Measurements from ENCODE around the gene HNRNPAB.

HNRNPAB gene

GRCh38 chr5:178211095-178212048 is 7.0 kb downstream of the HNRNPAB start:
- no peak for DNase-seq

GRCh38 chr5:178212241-178213002 is 8.1 kb downstream of the HNRNPAB start:
- no peak for DNase-seq

GRCh38 chr5:178213003-178213461 is 8.7 kb downstream of the HNRNPAB start:
- no peak for DNase-seq

- no peak for DNase-seq
Observed at GRCh38 chr5:178213748-178214151, 9.4 kb downstream of the HNRNPAB start.

GRCh38 chr5:178214160-178214803 is 9.9 kb downstream of the HNRNPAB start:
- DNase-seq: no peak

- DNase-seq: no peak
Observed at GRCh38 chr5:178215280-178216002, 11.1 kb downstream of the HNRNPAB start.

- no peak for DNase-seq
Observed at GRCh38 chr5:178216088-178216534, 11.8 kb downstream of the HNRNPAB start.

GRCh38 chr5:178216779-178217178 is 12.4 kb downstream of the HNRNPAB start:
- DNase-seq: no peak

GRCh38 chr5:178218237-178218776 is 14.0 kb downstream of the HNRNPAB start:
- DNase-seq: no peak

GRCh38 chr5:178218827-178219226 is 14.5 kb downstream of the HNRNPAB start:
- no peak for DNase-seq

- no peak for DNase-seq
Observed at GRCh38 chr5:178221282-178221681, 16.9 kb downstream of the HNRNPAB start.

- DNase-seq: no peak
Observed at GRCh38 chr5:178221853-178222252, 17.5 kb downstream of the HNRNPAB start.

- DNase-seq: no peak
Observed at GRCh38 chr5:178222292-178222691, 18.0 kb downstream of the HNRNPAB start.

GRCh38 chr5:178223196-178223773 is 19.0 kb downstream of the HNRNPAB start:
- no peak for DNase-seq

GRCh38 chr5:178223828-178224335 is 19.5 kb downstream of the HNRNPAB start:
- DNase-seq: no peak

GRCh38 chr5:178224403-178224802 is 20.1 kb downstream of the HNRNPAB start:
- DNase-seq: no peak

- DNase-seq: no peak
Observed at GRCh38 chr5:178225174-178225573, 20.8 kb downstream of the HNRNPAB start.

GRCh38 chr5:178227138-178227659 is 22.9 kb downstream of the HNRNPAB start:
- no peak for DNase-seq

GRCh38 chr5:178227929-178228328 is 23.6 kb downstream of the HNRNPAB start:
- no peak for DNase-seq

GRCh38 chr5:178228609-178229008 is 24.3 kb downstream of the HNRNPAB start:
- DNase-seq: no peak

Data from anterior cingulate cortex (tissue), 58 donors.